ENCODE measurements around the gene SLC38A11.

The SLC38A11 gene

GRCh38 chr2:164899121-164899520, 56.2 kb downstream of the SLC38A11 start:
- H2AFZ ChIP-seq (ENCODE audit: low read length) = no peak overlapping the region
- no peaks in the 10 kb centered on the region for H3F3A ChIP-seq (ENCODE audit: insufficient read depth, low read length)
- no peaks in the 10 kb centered on the region for H3K9me2 ChIP-seq (ENCODE audit: low read depth, low read length)
- H3K4me1 ChIP-seq (ENCODE audit: insufficient read depth, low read length, severe bottlenecking) = no peaks in the 10 kb centered on the region
- no peaks in the 10 kb centered on the region for H4K20me1 ChIP-seq (ENCODE audit: insufficient read depth, low read length)
- no peaks in the 10 kb centered on the region for H3K36me3 ChIP-seq (ENCODE audit: insufficient read depth, low read length)
- H3K27ac ChIP-seq (ENCODE audit: low read depth, low read length, poor library complexity, severe bottlenecking) = no peak overlapping the region
- H3K4me2 ChIP-seq (ENCODE audit: low read length) = no peak overlapping the region
- TF ChIP-seq CTCF (IDR thresholded peaks at IDR 0.05; ENCODE audit: low read length) = no peak
- no peak for TF ChIP-seq EZH2 (IDR thresholded peaks at IDR 0.05; ENCODE audit: borderline replicate concordance, low read length)
- no peak overlapping the region for H3K9ac ChIP-seq (ENCODE audit: low read length)
- no peaks in the 10 kb centered on the region for H3K79me2 ChIP-seq (ENCODE audit: insufficient read depth, low read length)
- H3K27me3 ChIP-seq (ENCODE audit: insufficient read depth, low read length) = no peaks in the 10 kb centered on the region
- H3K9me3 ChIP-seq (ENCODE audit: low read length) = no peaks in the 10 kb centered on the region
- no peak overlapping the region for H3K4me3 ChIP-seq (ENCODE audit: low read depth, low read length, poor library complexity, severe bottlenecking)

GRCh38 chr2:164898475-164898874, 56.9 kb downstream of the SLC38A11 start:
- Histone ChIP-seq H3K9me3 (ENCODE audit: low read length) (no peaks in the 10 kb centered on the region), H3K4me1 (ENCODE audit: insufficient read depth, low read length, severe bottlenecking) (no peaks in the 10 kb centered on the region), H3K9me2 (ENCODE audit: low read depth, low read length) (no peaks in the 10 kb centered on the region), H3K4me3 (ENCODE audit: low read depth, low read length, poor library complexity, severe bottlenecking) (no peak overlapping the region), H3K36me3 (ENCODE audit: insufficient read depth, low read length) (no peaks in the 10 kb centered on the region), H3K27ac (ENCODE audit: low read depth, low read length, poor library complexity, severe bottlenecking) (no peak overlapping the region), H3K9ac (ENCODE audit: low read length) (no peak overlapping the region), H3K4me2 (ENCODE audit: low read length) (no peak overlapping the region), H3F3A (ENCODE audit: insufficient read depth, low read length) (no peaks in the 10 kb centered on the region), H2AFZ (ENCODE audit: low read length) (no peak overlapping the region), H3K79me2 (ENCODE audit: insufficient read depth, low read length) (no peaks in the 10 kb centered on the region), H3K27me3 (ENCODE audit: insufficient read depth, low read length) (no peaks in the 10 kb centered on the region), H4K20me1 (ENCODE audit: insufficient read depth, low read length) (no peaks in the 10 kb centered on the region)
- no peak for TF ChIP-seq CTCF (IDR thresholded peaks at IDR 0.05; ENCODE audit: low read length)
- TF ChIP-seq EZH2 (IDR thresholded peaks at IDR 0.05; ENCODE audit: borderline replicate concordance, low read length) = no peak

GRCh38 chr2:164897469-164898260, 57.7 kb downstream of the SLC38A11 start:
- no peaks in the 10 kb centered on the region for H3K9me3 ChIP-seq (ENCODE audit: low read length)
- H3K27ac ChIP-seq (ENCODE audit: low read depth, low read length, poor library complexity, severe bottlenecking) = no peak overlapping the region
- no peak overlapping the region for H3K9ac ChIP-seq (ENCODE audit: low read length)
- no peak for TF ChIP-seq EZH2 (IDR thresholded peaks at IDR 0.05; ENCODE audit: borderline replicate concordance, low read length)
- TF ChIP-seq CTCF (IDR thresholded peaks at IDR 0.05; ENCODE audit: low read length) = no peak
- H3K4me1 ChIP-seq (ENCODE audit: insufficient read depth, low read length, severe bottlenecking) = no peaks in the 10 kb centered on the region
- H3K4me2 ChIP-seq (ENCODE audit: low read length) = no peak overlapping the region
- H4K20me1 ChIP-seq (ENCODE audit: insufficient read depth, low read length) = no peaks in the 10 kb centered on the region
- H3K9me2 ChIP-seq (ENCODE audit: low read depth, low read length) = no peaks in the 10 kb centered on the region
- H3F3A ChIP-seq (ENCODE audit: insufficient read depth, low read length) = no peaks in the 10 kb centered on the region
- H3K36me3 ChIP-seq (ENCODE audit: insufficient read depth, low read length) = no peaks in the 10 kb centered on the region
- no peaks in the 10 kb centered on the region for H3K27me3 ChIP-seq (ENCODE audit: insufficient read depth, low read length)
- H3K4me3 ChIP-seq (ENCODE audit: low read depth, low read length, poor library complexity, severe bottlenecking) = no peak overlapping the region
- no peaks in the 10 kb centered on the region for H3K79me2 ChIP-seq (ENCODE audit: insufficient read depth, low read length)
- H2AFZ ChIP-seq (ENCODE audit: low read length) = no peak overlapping the region

All from OCI-LY1 (cell line).